Measurements from ENCODE around the gene TEX38.

DNA sequence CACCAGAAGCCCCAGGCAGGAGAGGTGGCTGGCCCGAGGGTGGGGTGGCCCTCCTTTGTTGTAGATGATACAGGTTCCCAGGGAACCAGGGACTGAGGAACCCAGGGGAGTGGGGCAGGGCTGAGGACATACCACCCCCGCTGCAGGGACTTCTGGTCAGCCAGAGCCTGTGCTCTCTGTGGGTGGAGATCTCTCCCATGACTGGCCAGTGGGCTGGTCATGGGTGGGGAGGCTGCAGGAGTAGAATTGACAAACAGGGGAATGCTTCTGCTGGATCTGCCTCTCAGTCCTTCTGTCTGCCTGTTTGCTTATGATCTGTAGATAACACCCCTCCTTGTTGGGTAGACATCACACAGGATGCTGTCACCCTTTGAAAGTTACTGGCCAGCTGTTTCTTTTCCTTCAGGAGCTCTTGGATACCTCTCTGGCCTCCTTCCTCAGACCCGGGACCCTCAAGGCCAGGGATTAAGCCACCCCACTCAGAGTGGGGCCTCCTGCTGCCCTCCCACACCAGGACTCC, 50.1 kb downstream of the TEX38 start:
- TF ChIP-seq BCL11A (IDR thresholded peaks at IDR 0.05; ENCODE audit: low read depth, low read length) (no peak), NR2F1 (conservative IDR thresholded peaks at IDR 0.05) (no peak), HDAC6 (IDR thresholded peaks at IDR 0.05; ENCODE audit: unreplicated experiment) (no peak), NBN (IDR thresholded peaks at IDR 0.05) (no peak), CTCF (IDR thresholded peaks at IDR 0.05 in 2 of 3, conservative IDR thresholded peaks at IDR 0.05 in 1 of 3; ENCODE audit: control insufficient read depth in 2 of 3, extremely low read depth in 1 of 3, insufficient read depth in 1 of 3, low read depth in 3 of 3, low read length in 3 of 3) (no peak)

Measured in GM12878 (cell line).